HG03378 (cell line): ENCODE results near the gene WWP2.

Experiments used
- ATAC-seq: cut with Tn5 transposase; IDR thresholded peaks from one replicate; pipeline ENCODE4 v1.9.1; 2021; ENCODE audit warnings: mild to moderate bottlenecking, moderate library complexity; ENCODE audit not compliant: unreplicated experiment

The WWP2 gene

DNA sequence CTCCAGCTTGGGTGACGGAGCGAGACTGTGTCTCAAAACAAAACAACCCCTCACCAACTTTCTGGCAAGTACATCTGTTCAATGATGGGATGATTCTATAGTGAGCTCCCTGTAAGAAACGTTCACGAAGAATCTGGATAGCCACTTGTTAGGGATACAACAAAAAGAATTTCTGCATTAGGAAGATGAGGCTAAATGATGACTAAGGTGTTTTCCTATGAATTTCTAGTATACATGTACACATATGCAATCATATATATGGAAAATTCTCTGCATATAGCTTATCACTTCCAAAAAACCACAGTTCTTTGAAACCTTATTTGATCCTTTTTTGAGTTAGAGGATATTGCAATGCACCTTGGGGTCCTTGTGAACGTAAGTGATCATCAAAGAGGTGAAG, 124.6 kb downstream of the WWP2 start:
- ATAC-seq = no peak

DNA sequence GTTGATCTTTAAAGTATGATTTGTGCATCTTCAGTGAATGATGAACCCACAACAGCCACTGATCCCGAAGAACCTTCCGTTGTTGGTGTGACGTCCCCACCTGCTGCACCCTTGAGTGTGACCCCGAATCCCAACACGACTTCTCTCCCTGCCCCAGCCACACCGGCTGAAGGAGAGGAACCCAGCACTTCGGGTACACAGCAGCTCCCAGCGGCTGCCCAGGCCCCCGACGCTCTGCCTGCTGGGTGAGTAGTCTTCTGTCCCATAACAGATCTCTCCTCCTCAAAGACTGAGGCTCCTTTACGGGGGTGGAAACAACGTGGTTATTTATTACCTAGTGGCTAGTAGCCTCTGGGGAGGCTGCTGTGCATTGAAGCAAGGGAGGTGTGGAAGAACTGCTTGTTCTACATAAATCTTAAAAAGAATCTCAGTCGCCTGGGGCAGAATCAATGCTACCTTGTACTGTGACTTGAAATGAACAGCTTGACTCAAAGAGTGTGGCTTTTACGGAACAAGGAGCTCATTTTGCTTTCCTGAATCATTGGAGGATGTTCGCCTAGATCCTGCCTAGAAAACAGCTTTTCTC, 126.0 kb downstream of the WWP2 start:
- ATAC-seq = no peak

DNA sequence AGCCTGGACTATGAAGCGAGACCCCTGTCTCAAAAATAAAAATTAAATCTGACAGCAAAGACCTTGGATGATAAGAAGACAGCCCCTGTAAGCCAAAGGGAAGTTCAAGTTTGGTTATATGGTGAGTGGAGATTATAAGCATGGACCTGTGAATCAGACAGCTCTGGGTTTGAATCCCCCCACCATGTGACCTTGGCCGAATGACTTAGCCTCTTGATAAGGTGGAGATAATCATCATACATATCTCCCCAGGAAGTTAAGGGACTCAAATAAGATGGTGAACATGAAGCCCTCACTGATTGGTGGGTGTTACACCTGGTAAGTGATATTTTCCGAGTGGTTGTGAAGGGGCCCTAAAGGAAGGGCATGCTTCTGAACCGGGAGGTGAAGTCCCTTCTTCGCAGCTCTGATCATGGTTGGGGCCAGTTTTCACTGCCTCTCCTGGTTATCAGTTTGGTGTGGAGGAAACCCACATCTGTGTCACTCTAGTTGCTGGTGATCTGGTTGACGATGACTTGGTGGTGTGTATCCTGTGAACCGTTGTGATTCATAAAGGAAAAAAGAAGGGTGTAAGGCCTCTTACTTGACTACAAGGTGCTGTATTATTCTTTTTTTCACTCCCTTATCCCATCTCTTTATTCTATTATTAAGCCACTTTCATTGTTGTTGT, 127.3 kb downstream of the WWP2 start:
- no peak for ATAC-seq

DNA sequence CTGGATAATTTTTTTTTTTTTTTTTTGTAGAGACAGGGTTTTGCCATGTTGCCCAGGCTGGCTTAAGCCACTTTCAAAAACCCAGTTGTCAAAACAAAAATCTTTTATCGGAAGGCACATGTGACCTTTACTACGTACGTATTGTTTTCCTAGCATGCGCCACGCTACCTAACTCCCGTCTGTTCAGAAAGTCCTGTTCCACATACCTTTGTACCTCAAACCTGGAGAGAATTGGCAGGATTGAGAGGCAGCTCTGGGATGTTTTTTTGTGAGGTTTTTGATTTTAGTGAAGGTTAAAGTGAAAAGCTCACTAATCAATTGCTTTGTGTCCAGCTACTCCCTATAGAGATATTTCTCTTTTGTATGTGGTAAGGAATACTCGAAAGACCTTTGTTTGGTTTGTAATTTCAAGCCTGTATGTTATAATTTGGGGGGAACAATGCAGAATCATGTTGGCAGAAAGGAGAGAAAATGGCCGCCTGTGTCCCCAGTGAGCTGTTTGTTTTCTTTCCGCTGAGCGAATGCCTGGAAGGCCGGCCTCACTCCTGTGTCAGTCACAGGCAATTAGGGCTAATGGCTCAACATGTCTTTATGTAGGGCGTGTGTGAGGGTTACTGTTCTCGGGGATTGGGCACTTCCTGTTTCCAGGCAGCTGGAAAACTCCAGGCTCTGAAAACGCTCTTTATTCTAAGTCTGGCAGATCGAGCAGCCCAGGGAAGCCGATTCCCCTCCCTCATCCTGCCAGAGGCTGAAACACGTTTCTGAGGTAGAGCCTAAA, 128.2 kb downstream of the WWP2 start:
- no peak for ATAC-seq

DNA sequence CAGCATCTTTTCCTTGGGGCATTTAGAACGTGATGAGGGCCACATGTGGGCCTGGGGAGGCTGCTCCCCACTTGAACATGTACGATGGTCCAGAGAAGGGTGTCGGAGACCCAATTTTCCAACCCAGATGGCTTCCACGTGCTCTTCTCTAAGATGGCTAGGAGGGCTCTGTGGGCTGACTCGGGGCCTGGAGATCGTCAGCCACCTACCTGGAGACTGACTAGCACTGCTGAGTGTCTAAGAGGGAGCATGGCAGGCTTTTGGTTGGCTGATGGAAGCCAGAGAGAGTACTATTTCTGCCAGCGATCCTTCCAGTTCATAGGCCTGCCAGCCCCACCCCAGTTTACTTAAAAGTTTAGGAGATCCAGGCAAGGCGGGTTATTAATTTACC, 128.8 kb downstream of the WWP2 start:
- no peak for ATAC-seq

DNA sequence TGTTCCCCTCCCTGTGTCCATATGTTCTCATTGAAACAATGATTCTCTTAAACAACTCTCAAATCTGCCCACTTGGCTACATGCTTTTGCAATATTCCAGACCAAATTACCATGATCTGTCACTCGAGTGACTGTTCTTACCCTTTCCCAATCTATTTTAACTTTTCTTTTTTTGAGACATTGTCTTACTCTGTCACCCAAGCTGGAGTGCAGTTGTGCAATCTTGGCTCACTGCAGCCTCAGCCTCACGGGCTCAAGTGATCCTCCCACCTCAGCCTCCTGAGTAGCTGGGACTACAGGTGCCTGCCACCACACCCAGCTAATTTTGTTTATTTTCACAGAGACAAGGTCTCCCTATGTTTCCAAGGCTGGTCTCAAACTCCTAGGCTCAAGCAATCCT, 130.2 kb downstream of the WWP2 start:
- no peak for ATAC-seq

DNA sequence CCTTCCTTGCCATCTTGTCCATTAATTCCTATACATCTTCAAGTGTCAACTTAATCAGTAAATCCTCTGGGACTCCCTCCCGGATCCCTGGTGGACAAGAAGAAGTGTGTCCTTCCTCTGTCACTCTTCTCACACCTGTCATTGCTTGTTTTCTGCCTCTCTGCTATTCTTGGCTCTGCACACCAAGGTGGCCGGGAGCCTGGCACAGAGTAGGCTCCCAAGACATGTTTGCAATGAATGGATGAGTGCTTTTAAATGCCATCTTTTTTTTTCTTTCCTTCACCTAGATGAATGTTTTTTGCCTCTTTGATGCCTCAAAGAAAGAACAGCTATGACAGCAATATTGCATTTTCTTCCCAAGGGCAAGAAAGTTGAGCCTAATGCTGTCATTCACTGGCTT, 131.0 kb downstream of the WWP2 start:
- ATAC-seq = no peak

DNA sequence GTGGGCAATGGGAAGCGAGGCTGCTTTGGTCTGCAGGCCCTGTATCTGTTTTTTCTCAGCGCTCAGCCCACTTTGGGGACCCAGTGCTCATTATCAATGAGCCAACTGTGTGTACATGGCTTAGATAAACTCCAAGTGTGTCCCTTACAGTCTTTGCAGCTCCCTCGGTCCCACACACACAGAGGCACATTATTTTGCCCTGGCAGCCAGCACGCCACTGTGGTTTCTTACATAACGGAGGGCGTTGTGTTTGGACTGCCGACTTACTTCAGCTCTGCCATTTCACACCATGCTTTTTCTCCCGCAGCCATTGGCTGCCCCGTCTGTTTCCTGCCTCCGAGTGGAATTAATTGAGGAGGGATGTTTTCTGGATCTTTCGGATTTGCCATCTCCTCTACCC, 132.5 kb downstream of the WWP2 start:
- no peak for ATAC-seq

DNA sequence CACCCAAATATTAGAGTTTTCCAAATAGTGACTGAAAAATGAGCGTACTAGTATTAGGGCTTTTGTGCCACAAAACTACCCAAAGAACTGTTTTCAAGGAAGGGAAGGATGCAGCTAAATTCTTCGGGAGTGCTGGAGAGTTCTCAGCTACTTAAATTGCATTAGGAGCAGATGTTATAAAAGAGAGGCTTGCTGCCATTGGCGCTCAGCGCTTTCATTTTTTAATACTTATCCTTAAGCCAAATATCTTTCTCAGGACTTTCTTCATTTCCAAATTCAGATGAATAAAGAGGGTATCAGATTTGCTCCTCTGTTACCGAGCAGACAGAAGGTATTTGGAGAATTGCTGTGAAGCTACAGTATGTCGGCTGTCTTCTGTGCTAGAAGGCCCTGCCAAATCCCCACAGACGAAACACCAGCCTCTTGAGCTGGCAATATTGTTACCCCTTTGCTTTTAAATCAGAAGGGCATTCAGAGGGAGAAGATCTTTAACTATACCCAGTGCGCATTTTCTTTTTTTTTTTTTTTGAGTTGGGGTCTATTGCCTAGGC, 141.8 kb downstream of the WWP2 start:
- no peak for ATAC-seq

DNA sequence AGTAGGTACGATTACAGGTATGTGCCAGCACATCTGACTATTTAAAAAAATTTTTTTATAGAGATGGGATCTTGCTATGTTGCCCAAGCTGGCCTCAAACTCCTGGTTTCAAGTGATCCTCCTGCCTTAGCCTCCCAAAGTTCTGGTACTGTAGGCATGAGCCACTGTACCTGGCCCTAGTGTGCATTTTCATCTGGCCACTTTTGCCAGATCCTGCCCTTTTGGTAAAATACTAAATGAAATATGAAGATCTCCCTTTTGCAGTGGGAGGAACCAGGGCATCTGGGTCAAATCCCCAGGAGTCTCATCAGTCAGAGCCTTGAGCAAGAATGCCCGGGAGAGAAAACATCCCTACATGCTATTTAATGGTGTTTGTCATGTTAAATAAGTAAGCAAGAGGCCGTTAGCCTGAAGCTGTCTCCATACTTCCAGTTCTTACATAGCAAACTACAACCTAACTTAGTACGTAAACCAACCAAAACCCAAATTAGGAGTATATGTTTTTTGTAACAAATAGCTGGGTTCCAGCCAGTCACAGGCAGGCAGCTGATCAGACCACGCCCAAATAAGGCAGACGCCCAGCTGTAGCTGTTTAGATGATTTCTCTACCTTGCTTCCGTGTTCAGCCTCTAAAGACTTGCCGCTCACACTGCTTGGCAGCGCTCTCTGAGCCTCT, 142.5 kb downstream of the WWP2 start:
- ATAC-seq = no peak

DNA sequence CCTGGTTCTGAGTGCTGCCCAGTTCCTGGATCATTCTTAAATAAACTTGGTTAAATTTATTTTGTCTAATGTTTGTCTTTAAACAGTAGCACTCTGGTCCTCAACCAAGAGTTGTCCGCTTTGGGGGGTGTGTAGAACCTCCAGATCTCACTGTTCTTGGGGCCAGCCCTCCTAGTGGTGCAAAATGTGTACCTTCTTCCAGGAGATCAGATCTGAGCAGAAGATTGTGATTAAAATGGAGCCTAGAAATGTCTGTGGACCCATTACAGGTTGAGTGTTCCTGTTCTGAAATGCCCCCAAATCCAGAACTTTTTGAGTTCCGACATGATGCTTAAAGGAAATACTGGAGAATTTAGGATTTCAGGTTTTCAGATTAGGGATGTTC, 143.0 kb downstream of the WWP2 start:
- no peak for ATAC-seq

DNA sequence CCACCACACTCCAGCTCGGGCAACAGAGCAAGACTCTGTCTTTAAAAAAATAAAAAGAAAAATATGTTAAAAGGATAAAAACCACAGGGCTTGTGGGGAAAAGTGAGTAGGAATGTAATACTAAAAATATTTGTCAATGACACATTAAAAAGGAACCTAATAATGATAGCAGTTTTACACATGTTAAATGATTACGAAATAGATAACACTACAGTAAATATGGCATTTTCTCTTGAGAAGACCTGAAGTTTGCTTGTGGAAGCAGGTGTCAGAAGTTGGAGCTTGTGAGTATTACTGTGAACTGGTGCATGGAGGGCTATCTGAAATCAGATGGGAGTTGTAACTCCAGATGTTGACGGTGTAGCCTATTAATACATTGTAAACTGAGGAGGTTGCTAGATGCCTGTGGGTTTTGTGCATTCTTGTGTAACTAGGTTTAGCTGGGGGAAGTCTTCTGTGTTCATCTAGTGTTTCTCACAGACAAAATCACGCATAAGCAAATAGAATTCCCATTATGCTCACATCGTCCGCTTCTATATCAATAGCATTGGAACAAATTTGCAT, 144.8 kb downstream of the WWP2 start:
- ATAC-seq = no peak

DNA sequence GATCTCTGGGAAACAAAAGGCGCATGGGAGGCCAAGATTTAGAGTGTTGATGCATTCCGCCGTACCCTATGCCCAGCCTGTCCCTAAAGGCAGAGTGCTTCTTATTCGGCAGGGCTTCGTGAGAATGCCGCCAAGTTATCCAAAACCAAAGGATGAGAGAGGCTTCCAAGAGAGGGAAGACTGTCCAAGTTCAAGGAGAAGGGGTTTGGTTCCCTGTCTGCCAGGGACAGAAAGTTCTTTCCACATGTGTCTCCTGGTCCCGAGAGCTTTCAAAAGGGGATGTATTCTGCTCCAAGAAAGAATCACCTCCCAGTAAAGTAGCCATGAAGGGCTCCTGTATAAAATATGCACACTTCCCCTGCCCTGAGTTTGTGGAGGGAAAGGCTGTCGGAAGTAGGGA, 146.9 kb downstream of the WWP2 start:
- ATAC-seq = no peak

DNA sequence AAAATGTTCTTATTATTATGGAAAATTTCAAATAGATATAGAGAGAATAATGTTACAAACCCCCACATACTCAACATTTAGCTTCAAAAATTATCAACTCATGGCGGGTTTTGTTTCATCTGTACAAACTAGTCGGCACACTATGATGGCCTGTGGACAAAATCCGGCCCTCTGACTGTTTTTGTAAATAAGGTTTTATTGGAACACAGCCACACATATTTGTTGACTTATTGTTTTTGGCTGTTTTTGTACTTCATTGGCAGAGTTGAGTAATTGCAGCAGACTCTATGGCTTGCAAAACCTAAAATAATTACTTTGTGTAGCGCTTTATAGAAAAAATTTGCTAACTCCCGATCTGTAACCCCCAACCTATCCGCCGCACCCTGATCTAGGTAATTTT, 147.6 kb downstream of the WWP2 start:
- no peak for ATAC-seq

DNA sequence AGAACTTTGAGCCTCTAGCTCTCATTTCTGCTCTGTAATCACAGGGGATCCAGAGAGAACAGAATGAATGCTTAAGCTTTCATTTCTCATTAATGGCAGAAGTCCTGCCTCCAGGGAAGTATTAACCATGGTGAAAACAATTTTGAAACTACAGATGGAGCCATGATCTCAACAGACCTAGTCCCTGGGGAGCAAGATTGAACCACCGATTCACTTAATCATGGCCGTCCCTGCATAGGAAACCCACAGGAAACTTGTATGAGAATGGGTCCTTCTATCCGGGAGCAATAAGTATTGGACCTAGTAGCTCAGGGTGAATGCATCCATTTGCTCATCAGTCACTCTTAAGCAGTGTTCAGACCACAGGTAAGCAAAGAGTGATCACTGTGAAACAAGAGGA, 148.8 kb downstream of the WWP2 start:
- ATAC-seq = no peak

DNA sequence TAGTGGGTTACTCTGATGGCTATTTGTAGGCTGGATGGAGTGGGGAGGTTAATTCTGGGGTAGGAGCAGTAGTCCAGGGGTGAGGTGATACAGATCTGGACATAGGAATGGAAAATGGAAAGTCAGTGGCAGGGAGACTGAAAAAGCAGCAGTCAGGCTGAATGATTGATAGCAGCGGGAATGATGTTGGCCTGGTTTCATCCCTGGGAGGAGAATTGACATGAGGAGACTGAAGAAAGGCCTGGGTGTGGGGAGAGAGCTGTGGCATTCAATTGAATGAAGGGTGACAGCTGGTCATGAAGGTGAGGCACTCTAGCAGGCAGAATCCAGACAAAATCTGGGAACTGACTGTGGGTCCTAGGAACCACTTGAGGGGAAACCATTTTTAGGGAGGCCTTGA, 154.3 kb downstream of the WWP2 start:
- ATAC-seq = no peak

DNA sequence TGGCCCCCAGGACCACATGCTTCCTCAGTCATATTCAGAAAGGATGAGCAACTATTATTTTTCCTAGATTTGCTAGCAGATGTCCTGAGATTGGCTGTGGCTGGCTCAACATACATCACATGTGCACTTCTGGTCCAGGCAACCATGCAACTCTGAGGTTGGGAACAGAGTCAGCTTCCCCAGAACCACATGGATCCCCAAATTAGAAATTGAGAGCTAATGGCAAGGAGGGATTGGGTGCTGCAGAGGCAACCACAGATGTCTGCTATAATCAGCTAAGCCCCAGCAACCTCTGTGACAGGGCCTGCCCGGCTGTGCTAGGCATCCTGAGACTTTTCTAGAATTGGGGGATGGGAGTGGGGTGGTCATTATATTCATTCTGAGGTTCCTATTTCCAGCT, 155.2 kb downstream of the WWP2 start:
- ATAC-seq = no peak

DNA sequence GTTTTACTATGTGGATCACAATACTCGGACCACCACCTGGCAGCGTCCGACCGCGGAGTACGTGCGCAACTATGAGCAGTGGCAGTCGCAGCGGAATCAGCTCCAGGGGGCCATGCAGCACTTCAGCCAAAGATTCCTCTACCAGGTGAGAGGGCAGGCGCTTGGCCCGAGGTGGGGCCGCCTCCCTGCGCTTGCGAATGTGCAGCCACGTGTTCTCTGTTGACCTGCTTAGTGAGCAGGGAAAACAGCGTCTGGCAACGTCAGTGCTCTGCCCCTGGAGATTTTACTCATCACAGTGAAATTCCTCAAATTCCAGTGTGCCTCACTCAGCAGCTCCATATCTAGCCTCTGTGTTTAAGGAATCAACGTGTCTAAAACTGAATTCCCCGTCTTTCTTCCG, 155.6 kb downstream of the WWP2 start:
- ATAC-seq = no peak

DNA sequence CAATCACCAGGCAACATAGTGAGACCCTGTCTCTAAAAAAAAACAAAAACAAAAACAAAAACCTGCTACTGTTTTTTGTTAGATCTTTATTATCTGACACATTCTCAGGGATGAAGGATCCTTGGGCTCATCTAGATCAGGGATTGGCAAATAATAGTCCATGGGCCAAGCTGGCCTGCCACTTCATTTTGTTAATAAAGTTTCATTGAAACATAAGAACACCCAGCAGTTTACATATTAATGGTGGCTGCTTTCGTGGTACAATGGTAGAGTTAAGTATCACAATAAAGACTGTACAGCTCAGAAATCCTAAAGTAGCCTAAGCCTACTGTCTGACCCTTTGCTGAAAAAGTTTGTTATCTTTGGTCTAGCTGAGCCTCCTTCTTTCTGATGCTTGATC, 156.1 kb downstream of the WWP2 start:
- ATAC-seq = no peak

DNA sequence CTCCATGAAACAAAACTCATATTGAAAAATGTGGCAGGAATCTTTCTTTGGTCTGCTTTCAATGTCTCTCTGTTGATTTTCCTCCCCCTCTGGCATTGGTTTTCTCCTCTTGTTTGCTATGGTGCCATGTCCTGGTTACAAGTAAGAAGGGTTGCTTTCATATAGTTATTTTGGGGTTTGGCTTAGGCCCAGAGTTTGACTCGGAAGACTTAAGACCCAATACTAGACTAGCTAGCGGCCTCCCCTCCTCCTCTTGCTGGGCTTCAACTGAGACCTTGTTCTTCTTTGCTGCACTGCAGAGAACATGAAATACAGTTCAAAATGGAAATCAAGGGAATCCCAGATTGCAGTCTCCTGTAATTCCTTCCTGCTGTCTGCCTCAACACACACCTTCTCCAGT, 159.0 kb downstream of the WWP2 start:
- no peak for ATAC-seq

DNA sequence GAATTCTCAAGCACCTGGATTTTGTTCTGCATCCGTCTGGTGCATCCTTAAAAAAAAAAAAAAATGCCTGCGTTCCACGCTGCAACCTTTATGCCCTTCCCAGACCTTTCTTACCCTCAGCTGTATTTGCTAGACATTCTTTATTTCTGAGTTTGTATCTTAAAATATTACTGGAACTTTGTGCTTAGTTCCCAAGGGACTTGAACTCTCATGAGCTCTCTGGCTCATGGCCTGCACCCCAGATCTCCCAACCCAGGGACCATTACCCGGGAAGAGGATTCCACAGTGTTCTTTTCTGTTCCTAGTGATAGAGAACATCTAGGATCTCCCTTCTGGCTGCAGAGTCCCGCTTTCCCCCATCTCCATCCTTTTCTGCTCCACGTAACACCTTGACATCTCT, 160.1 kb downstream of the WWP2 start:
- no peak for ATAC-seq
